Neutrophil (primary cell): ENCODE measurements around the gene TARS3.
A peak's percentile ranks its signal among the peaks of the same experiment; 100 is the strongest.
"Not testable (repeated sequence)": the region's sequence is repeated elsewhere in the genome, so short reads cannot be mapped to it uniquely, and the experiment has no call there.

Experiments used
- H3K27ac ChIP-seq: fragments of 200-600 bp; sonication (generic); 2 replicates; pipeline ENCODE4 v1.5.1; 2016; ENCODE audit warnings: mild to moderate bottlenecking, moderate library complexity
- H3K27me3 ChIP-seq: fragments of 200-600 bp; sonication (generic); 2 replicates; pipeline ENCODE4 v1.6.0; 2016; ENCODE audit warnings: mild to moderate bottlenecking
- H3K36me3 ChIP-seq: fragments of 200-600 bp; sonication (generic); 2 replicates; pipeline ENCODE4 v1.5.1; 2017
- H3K4me1 ChIP-seq, 2 experiments: fragments of 200-600 bp in 1 of 2; sonication (generic) in 1 of 2; 1 replicate in 1 of 2; 2 replicates in 1 of 2; pipeline versions ENCODE4 v1.5.1 to v1.6.1; 2013 to 2016; ENCODE audit warnings: low read depth in 1 of 2, low read length in 1 of 2, mild to moderate bottlenecking in 1 of 2, moderate library complexity in 1 of 2; ENCODE audit not compliant: control insufficient read depth in 1 of 2, insufficient read depth in 1 of 2
- H3K4me3 ChIP-seq, 2 experiments: fragments of 200-600 bp in 1 of 2; sonication (generic) in 1 of 2; 1 replicate in 1 of 2; 2 replicates in 1 of 2; pipeline ENCODE4 v1.5.1; 2013 to 2016; ENCODE audit warnings: low read depth in 1 of 2, low read length in 1 of 2, mild to moderate bottlenecking in 1 of 2, moderate library complexity in 1 of 2
- H3K9me3 ChIP-seq: fragments of 200-600 bp; sonication (generic); 2 replicates; pipeline ENCODE4 v1.5.1; 2016
- TF ChIP-seq, protein P1 (sequence below): fragments of 200-600 bp; sonication (generic); IDR thresholded peaks from 2 replicates; pipeline ENCODE4 v1.5.1; 2016; ENCODE audit warnings: antibody characterized with exemption

Gene TARS3

GRCh38 chr15:101657968-101658784 is 66.1 kb downstream of the TARS3 start:
- H3K4me1 ChIP-seq: peaks cover under 1% of the 10 kb centered on the region in 2 experiments
- TF ChIP-seq, protein P1, sequence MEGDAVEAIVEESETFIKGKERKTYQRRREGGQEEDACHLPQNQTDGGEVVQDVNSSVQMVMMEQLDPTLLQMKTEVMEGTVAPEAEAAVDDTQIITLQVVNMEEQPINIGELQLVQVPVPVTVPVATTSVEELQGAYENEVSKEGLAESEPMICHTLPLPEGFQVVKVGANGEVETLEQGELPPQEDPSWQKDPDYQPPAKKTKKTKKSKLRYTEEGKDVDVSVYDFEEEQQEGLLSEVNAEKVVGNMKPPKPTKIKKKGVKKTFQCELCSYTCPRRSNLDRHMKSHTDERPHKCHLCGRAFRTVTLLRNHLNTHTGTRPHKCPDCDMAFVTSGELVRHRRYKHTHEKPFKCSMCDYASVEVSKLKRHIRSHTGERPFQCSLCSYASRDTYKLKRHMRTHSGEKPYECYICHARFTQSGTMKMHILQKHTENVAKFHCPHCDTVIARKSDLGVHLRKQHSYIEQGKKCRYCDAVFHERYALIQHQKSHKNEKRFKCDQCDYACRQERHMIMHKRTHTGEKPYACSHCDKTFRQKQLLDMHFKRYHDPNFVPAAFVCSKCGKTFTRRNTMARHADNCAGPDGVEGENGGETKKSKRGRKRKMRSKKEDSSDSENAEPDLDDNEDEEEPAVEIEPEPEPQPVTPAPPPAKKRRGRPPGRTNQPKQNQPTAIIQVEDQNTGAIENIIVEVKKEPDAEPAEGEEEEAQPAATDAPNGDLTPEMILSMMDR: no peak
- H3K36me3 ChIP-seq: no peaks in the 10 kb centered on the region
- H3K27ac ChIP-seq: no peak overlapping the region
- no peaks in the 10 kb centered on the region for H3K27me3 ChIP-seq
- H3K9me3 ChIP-seq: no peaks in the 10 kb centered on the region
- no peak overlapping the region for H3K4me3 ChIP-seq

DNA sequence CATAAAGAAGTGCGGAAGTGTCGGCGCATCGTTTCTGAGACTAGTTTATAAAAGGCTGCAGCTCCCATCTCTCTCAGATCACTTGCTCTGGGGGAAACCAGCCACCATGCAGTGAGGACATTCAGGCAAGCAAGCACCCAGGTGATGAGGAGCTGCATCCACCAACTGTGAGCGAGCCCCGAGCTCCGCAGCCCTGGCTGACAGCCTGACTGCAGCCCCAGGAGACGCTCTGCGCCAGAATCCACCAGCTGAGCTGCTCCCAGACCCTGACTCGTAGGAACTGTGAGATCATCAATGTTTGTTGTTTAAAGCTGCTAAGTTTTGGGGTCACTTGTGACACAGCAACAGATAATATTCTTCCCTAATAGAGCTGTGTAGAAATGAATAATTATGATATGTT is 67.1 kb downstream of the TARS3 start:
- H3K4me3 ChIP-seq: no peak overlapping the region
- H3K27me3 ChIP-seq: no peaks in the 10 kb centered on the region
- H3K9me3 ChIP-seq: no peaks in the 10 kb centered on the region
- H3K36me3 ChIP-seq: no peaks in the 10 kb centered on the region
- H3K4me1 ChIP-seq: peaks cover 6 to 7% of the 10 kb centered on the region in 2 experiments
- no peak overlapping the region for H3K27ac ChIP-seq
- TF ChIP-seq, protein P1: no peak

- not testable (repeated sequence) for H3K27me3 ChIP-seq, H3K27ac ChIP-seq, H3K9me3 ChIP-seq, H3K4me3 ChIP-seq, H3K36me3 ChIP-seq
- H3K4me1 ChIP-seq: peaks cover 23 to 27% of the 10 kb centered on the region in 2 experiments
Observed at GRCh38 chr15:101654624-101655337, 69.5 kb downstream of the TARS3 start.

GRCh38 chr15:101654171-101654570 is 70.1 kb downstream of the TARS3 start:
- Histone ChIP-seq H3K36me3 (no peaks in the 10 kb centered on the region), H3K4me1 (peaks cover 29 to 32% of the 10 kb centered on the region in 2 experiments), H3K27me3 (no peaks in the 10 kb centered on the region), H3K27ac (no peak overlapping the region), H3K9me3 (no peaks in the 10 kb centered on the region), H3K4me3 (no peak overlapping the region)
- TF ChIP-seq, protein P1: no peak

DNA sequence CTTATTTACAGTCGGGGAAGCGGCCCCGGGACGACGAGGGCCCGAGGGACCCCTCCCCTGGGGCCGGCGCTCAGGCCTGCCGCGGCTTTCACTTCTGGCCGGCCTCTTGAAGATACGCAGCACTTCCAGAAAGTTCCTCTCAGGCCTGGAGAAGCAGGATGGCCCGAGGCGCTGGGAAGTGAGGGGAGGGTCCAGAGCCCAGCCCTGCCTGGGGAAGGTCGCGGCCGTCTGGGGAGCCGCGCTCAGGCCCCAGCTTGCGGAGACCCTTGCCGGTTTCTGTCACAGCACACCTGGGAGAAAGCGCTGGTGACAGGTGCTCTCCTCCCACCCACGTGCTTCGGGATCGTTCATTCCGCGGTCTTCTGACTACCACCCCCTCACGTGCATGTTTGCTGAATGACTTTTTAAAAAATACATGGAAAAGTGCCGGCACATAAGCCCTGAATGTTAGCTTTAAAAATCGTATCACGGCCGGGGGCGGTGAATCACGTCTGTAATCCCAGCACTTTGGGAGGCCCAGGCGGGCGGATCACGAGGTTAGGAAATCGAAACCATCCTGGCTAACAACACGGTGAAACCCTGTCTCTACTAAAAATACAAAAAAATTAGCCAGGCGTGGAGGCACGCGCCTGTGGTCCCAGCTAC is 71.4 kb downstream of the TARS3 start:
- TF ChIP-seq, protein P1: no peak
- peaks cover 10% of the 10 kb centered on the region for H3K36me3 ChIP-seq

More for the DNA sequence above, 71.4 kb downstream of the TARS3 start:
- H3K27ac ChIP-seq: peak overlapping the region; percentile 98
- no peaks in the 10 kb centered on the region for H3K9me3 ChIP-seq
- peaks cover 29 to 32% of the 10 kb centered on the region in 2 experiments for H3K4me1 ChIP-seq
- peak overlapping the region; percentile 87 to 94 for H3K4me3 ChIP-seq
- H3K27me3 ChIP-seq: no peaks in the 10 kb centered on the region
